GM23338 (cell line): Measurements from ENCODE around the gene SCUBE2. TPM values are rescaled to one million over a fixed set of nuclear protein-coding genes. Genes with fewer than 3 reads are reported as not detected.

Experiments used
- ATAC-seq: fragments of 200-7000 bp; cut with Tn5 transposase; 3 replicates; pipeline ENCODE4 v1.9.1; 2020
- DNase-seq: peaks from one replicate; pipeline ENCODE4 v3.0.0-alpha.2; 2015; ENCODE audit warnings: low spot score
- H2AFZ ChIP-seq: fragments of 200-600 bp; sonication (generic); 2 replicates; pipeline ENCODE4 v1.8.0; 2016; ENCODE audit warnings: antibody characterized with exemption, mild to moderate bottlenecking, moderate library complexity
- H3F3A ChIP-seq: fragments of 200-600 bp; sonication (generic); replicated peaks from 2 replicates; pipeline ENCODE4 v1.8.0; 2017; ENCODE audit warnings: antibody characterized with exemption, mixed run types, low read depth
- H3K27ac ChIP-seq: fragments of 200-600 bp; sonication (generic); 2 replicates; pipeline ENCODE4 v1.6.1; 2016; ENCODE audit warnings: low read depth
- H3K27me3 ChIP-seq: fragments of 200-600 bp; sonication (generic); 2 replicates; pipeline ENCODE4 v1.8.0; 2016; ENCODE audit warnings: mild to moderate bottlenecking, mixed run types, moderate library complexity; ENCODE audit not compliant: insufficient read depth
- H3K36me3 ChIP-seq: fragments of 200-600 bp; sonication (generic); 2 replicates; pipeline ENCODE4 v1.8.0; 2016; ENCODE audit warnings: mild to moderate bottlenecking; ENCODE audit not compliant: insufficient read depth
- H3K4me1 ChIP-seq: fragments of 200-600 bp; sonication (generic); 2 replicates; pipeline ENCODE4 v1.8.0; 2016; ENCODE audit warnings: mild to moderate bottlenecking, moderate library complexity; ENCODE audit not compliant: insufficient read depth
- H3K4me2 ChIP-seq: fragments of 200-600 bp; sonication (generic); 2 replicates; pipeline ENCODE4 v1.7.1; 2017; ENCODE audit warnings: mixed run types
- H3K4me3 ChIP-seq: fragments of 200-600 bp; sonication (generic); 2 replicates; pipeline ENCODE4 v1.6.1; 2016; ENCODE audit warnings: mixed run types
- H3K79me2 ChIP-seq: fragments of 200-600 bp; sonication (generic); replicated peaks from 2 replicates; pipeline ENCODE4 v1.8.0; 2017; ENCODE audit warnings: mild to moderate bottlenecking; ENCODE audit not compliant: insufficient read depth
- H3K9me2 ChIP-seq: fragments of 200-600 bp; sonication (generic); 2 replicates; pipeline ENCODE4 v1.8.0; 2017; ENCODE audit not compliant: insufficient read depth
- H4K20me1 ChIP-seq: fragments of 200-600 bp; sonication (generic); replicated peaks from 2 replicates; pipeline ENCODE4 v1.8.0; 2017; ENCODE audit warnings: mild to moderate bottlenecking; ENCODE audit not compliant: insufficient read depth
- H3K27ac Mint-ChIP-seq: 2 replicates; pipeline ENCODE4 v1.8.0; 2020; ENCODE audit warnings: inconsistent platforms, mild to moderate bottlenecking, moderate library complexity, mixed read lengths
- H3K27me3 Mint-ChIP-seq: 3 replicates; pipeline ENCODE4 v1.8.0; 2022; ENCODE audit warnings: low read depth, mild to moderate bottlenecking, moderate library complexity, mixed read lengths, inconsistent platforms; ENCODE audit not compliant: insufficient read depth, poor library complexity
- H3K36me3 Mint-ChIP-seq: 3 replicates; pipeline ENCODE4 v1.8.0; 2021; ENCODE audit warnings: low read depth, mild to moderate bottlenecking, inconsistent platforms, moderate library complexity, mixed read lengths
- H3K4me1 Mint-ChIP-seq: 3 replicates; pipeline ENCODE4 v1.8.0; 2020; ENCODE audit warnings: mild to moderate bottlenecking, inconsistent platforms, mixed read lengths
- H3K4me3 Mint-ChIP-seq: 3 replicates; pipeline ENCODE4 v1.8.0; 2021; ENCODE audit warnings: moderate library complexity, mild to moderate bottlenecking, inconsistent platforms, mixed read lengths
- H3K9me3 Mint-ChIP-seq: 3 replicates; pipeline ENCODE4 v1.8.0; 2020; ENCODE audit warnings: moderate library complexity, mild to moderate bottlenecking, inconsistent platforms, mixed read lengths
- CREB1 ChIP-seq: fragments of 250-450 bp; sonication (Bioruptor Pico); IDR thresholded peaks from 2 replicates; pipeline ENCODE4 v1.5.0; 2020; ENCODE audit warnings: low read depth, mild to moderate bottlenecking, moderate library complexity
- CTCF ChIP-seq, 2 experiments: fragments of 200-600 bp in 1 of 2; sonication (generic) in 1 of 2; conservative IDR thresholded peaks; 2 replicates each; pipeline versions ENCODE4 v1.5.1 to v1.6.1; 2016 to 2017; ENCODE audit warnings: antibody characterized with exemption in 2 of 2, low read depth in 2 of 2, mild to moderate bottlenecking in 2 of 2, moderate library complexity in 1 of 2
- EZH2 ChIP-seq: fragments of 200-600 bp; sonication (generic); IDR thresholded peaks from one replicate; pipeline ENCODE4 v1.8.0; 2017; ENCODE audit warnings: antibody characterized with exemption, mild to moderate bottlenecking, low read depth; ENCODE audit not compliant: unreplicated experiment
- EZH2phosphoT487 ChIP-seq: fragments of 200-600 bp; sonication (generic); IDR thresholded peaks from one replicate; pipeline ENCODE4 v1.8.1; 2018; ENCODE audit warnings: antibody characterized with exemption; ENCODE audit not compliant: unreplicated experiment
- JUNB ChIP-seq: IDR thresholded peaks from one replicate; pipeline ENCODE4 v1.6.1; 2016; ENCODE audit warnings: antibody characterized with exemption; ENCODE audit not compliant: unreplicated experiment
- NANOG ChIP-seq: IDR thresholded peaks from 2 replicates; pipeline ENCODE4 v1.6.1; 2016; ENCODE audit warnings: antibody characterized with exemption, borderline replicate concordance
- POLR2AphosphoS5 ChIP-seq: IDR thresholded peaks from 2 replicates; pipeline ENCODE4 v1.6.1; 2016; ENCODE audit warnings: antibody characterized with exemption, low read depth
- REST ChIP-seq: IDR thresholded peaks from one replicate; pipeline ENCODE4 v1.6.1; 2018; ENCODE audit warnings: antibody characterized with exemption; ENCODE audit not compliant: unreplicated experiment
- STAT1 ChIP-seq: IDR thresholded peaks from one replicate; pipeline ENCODE4 v1.6.1; 2016; ENCODE audit warnings: antibody characterized with exemption; ENCODE audit not compliant: unreplicated experiment
- ZNF114 ChIP-seq: fragments of 250-450 bp; sonication (Bioruptor Pico); IDR thresholded peaks from 2 replicates; pipeline ENCODE4 v1.5.0; 2020; ENCODE audit warnings: mild to moderate bottlenecking, moderate library complexity
- ZNF331 ChIP-seq: fragments of 250-450 bp; sonication (Bioruptor Pico); IDR thresholded peaks from 2 replicates; pipeline ENCODE4 v1.5.0; 2020; ENCODE audit warnings: low read depth, mild to moderate bottlenecking, moderate library complexity
- polyA plus RNA-seq: library from polyadenylated mRNA; unstranded; fragments of >200 nt; fragmentation: Nextera tagmentation; extraction: Ambion mirVana; gene quantifications from 2 replicates; pipeline ENCODE4 v1.2.1, GENCODE V29; 2016
- total RNA-seq: library from RNA; depleted of rRNA; stranded (reverse); fragments of >200 nt; shearing (Covaris generic); gene quantifications from 2 replicates; pipeline ENCODE4 v1.2.3, GENCODE V29; 2014
- TF ChIP-seq, protein P1 (sequence below): fragments of 250-450 bp; sonication (Bioruptor Pico); IDR thresholded peaks from 2 replicates; pipeline ENCODE4 v1.5.0; 2020; ENCODE audit warnings: mild to moderate bottlenecking, moderate library complexity
- TF ChIP-seq, protein P2 (sequence below): IDR thresholded peaks from 2 replicates; pipeline ENCODE4 v1.6.1; 2016; ENCODE audit warnings: antibody characterized with exemption

The SCUBE2 gene
- total and polyA plus RNA-seq, 2 experiments from 2014 or later = 0.47 to 0.63 TPM

DNA sequence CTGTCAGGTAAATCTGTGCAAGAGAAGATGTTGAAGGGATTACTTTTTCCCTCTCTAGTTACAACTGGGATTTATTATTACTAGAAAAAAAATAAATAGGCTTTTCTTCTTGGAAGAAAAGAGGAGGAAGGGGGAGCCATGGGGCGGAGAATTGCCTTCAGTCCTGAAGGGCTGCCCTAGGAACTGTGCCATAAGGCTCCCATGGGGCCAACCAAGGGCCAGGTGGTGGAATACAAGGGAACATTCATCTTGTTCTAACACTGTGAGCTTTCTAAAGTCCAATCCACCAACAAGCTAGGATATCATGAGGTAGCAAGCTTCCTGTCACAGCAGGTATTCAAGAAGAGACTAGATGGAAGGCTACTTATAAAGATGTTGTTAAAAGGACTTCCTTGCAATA lies 62.8 kb downstream of the SCUBE2 start:
- H3K79me2 ChIP-seq = no peaks in the 10 kb centered on the region

More for the DNA sequence above, 62.8 kb downstream of the SCUBE2 start:
- H3K36me3 Mint-ChIP-seq = no peaks in the 10 kb centered on the region
- no peak overlapping the region for H3K27ac Mint-ChIP-seq
- TF ChIP-seq EZH2 = no peak
- TF ChIP-seq, protein P1, sequence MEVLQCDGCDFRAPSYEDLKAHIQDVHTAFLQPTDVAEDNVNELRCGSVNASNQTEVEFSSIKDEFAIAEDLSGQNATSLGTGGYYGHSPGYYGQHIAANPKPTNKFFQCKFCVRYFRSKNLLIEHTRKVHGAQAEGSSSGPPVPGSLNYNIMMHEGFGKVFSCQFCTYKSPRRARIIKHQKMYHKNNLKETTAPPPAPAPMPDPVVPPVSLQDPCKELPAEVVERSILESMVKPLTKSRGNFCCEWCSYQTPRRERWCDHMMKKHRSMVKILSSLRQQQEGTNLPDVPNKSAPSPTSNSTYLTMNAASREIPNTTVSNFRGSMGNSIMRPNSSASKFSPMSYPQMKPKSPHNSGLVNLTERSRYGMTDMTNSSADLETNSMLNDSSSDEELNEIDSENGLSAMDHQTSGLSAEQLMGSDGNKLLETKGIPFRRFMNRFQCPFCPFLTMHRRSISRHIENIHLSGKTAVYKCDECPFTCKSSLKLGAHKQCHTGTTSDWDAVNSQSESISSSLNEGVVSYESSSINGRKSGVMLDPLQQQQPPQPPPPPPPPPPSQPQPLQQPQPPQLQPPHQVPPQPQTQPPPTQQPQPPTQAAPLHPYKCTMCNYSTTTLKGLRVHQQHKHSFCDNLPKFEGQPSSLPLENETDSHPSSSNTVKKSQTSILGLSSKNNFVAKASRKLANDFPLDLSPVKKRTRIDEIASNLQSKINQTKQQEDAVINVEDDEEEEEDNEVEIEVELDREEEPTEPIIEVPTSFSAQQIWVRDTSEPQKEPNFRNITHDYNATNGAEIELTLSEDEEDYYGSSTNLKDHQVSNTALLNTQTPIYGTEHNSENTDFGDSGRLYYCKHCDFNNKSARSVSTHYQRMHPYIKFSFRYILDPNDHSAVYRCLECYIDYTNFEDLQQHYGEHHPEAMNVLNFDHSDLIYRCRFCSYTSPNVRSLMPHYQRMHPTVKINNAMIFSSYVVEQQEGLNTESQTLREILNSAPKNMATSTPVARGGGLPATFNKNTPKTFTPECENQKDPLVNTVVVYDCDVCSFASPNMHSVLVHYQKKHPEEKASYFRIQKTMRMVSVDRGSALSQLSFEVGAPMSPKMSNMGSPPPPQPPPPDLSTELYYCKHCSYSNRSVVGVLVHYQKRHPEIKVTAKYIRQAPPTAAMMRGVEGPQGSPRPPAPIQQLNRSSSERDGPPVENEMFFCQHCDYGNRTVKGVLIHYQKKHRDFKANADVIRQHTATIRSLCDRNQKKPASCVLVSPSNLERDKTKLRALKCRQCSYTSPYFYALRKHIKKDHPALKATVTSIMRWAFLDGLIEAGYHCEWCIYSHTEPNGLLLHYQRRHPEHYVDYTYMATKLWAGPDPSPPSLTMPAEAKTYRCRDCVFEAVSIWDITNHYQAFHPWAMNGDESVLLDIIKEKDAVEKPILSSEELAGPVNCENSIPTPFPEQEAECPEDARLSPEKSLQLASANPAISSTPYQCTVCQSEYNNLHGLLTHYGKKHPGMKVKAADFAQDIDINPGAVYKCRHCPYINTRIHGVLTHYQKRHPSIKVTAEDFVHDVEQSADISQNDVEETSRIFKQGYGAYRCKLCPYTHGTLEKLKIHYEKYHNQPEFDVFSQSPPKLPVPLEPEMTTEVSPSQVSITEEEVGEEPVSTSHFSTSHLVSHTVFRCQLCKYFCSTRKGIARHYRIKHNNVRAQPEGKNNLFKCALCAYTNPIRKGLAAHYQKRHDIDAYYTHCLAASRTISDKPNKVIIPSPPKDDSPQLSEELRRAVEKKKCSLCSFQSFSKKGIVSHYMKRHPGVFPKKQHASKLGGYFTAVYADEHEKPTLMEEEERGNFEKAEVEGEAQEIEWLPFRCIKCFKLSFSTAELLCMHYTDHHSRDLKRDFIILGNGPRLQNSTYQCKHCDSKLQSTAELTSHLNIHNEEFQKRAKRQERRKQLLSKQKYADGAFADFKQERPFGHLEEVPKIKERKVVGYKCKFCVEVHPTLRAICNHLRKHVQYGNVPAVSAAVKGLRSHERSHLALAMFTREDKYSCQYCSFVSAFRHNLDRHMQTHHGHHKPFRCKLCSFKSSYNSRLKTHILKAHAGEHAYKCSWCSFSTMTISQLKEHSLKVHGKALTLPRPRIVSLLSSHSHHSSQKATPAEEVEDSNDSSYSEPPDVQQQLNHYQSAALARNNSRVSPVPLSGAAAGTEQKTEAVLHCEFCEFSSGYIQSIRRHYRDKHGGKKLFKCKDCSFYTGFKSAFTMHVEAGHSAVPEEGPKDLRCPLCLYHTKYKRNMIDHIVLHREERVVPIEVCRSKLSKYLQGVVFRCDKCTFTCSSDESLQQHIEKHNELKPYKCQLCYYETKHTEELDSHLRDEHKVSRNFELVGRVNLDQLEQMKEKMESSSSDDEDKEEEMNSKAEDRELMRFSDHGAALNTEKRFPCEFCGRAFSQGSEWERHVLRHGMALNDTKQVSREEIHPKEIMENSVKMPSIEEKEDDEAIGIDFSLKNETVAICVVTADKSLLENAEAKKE (CRISPR knock-in tag) = no peak
- no peak for TF ChIP-seq REST
- no peak for TF ChIP-seq NANOG
- TF ChIP-seq CTCF (conservative IDR thresholded peaks at IDR 0.05; ENCODE audit: low read depth in 2 of 2) = no peak
- TF ChIP-seq STAT1 = no peak
- TF ChIP-seq ZNF114 (CRISPR knock-in tag) = no peak
- no peak for TF ChIP-seq EZH2phosphoT487
- no peak for TF ChIP-seq JUNB
- no peak for TF ChIP-seq POLR2AphosphoS5
- TF ChIP-seq CREB1 = no peak
- TF ChIP-seq, protein P2, sequence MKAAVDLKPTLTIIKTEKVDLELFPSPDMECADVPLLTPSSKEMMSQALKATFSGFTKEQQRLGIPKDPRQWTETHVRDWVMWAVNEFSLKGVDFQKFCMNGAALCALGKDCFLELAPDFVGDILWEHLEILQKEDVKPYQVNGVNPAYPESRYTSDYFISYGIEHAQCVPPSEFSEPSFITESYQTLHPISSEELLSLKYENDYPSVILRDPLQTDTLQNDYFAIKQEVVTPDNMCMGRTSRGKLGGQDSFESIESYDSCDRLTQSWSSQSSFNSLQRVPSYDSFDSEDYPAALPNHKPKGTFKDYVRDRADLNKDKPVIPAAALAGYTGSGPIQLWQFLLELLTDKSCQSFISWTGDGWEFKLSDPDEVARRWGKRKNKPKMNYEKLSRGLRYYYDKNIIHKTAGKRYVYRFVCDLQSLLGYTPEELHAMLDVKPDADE = no peak
- TF ChIP-seq ZNF331 = no peak
- no peaks in the 10 kb centered on the region for H3K27me3 ChIP-seq
- peaks cover 4% of the 10 kb centered on the region for H3K27me3 Mint-ChIP-seq
- no peak overlapping the region for H3K27ac ChIP-seq
- H3K9me3 Mint-ChIP-seq = no peaks in the 10 kb centered on the region
- no peaks in the 10 kb centered on the region for H3K4me1 ChIP-seq
- no peak overlapping the region for H3K4me3 ChIP-seq
- H3K36me3 ChIP-seq = no peaks in the 10 kb centered on the region
- H2AFZ ChIP-seq = no peak overlapping the region; the same call in 1 of the 2 replicates
- no peak overlapping the region for H3K4me3 Mint-ChIP-seq
- no peak overlapping the region for H3K4me2 ChIP-seq
- no peaks in the 10 kb centered on the region for H3F3A ChIP-seq
- H3K4me1 Mint-ChIP-seq = peaks cover 2% of the 10 kb centered on the region; the same call in 1 of the 3 replicates
- DNase-seq = no peak
- no peaks in the 10 kb centered on the region for H3K9me2 ChIP-seq
- ATAC-seq = no peak
- H4K20me1 ChIP-seq = no peaks in the 10 kb centered on the region
